HFF-Myc (cell line): ENCODE measurements around the gene SPATA19.

ENCODE experiments used
- DNase-seq: peaks from one replicate; pipeline ENCODE4 v3.0.0-alpha.2; 2011; ENCODE audit warnings: low read depth; ENCODE audit errors: extremely low read depth
- H3K4me3 ChIP-seq: replicated peaks from 2 replicates; pipeline ENCODE4 v1.5.1; 2011; ENCODE audit warnings: low read depth, mild to moderate bottlenecking, control low read depth, low read length
- TF ChIP-seq, protein P1 (sequence below): IDR thresholded peaks from 2 replicates; pipeline ENCODE4 v1.5.1; 2012; ENCODE audit warnings: mild to moderate bottlenecking, low read depth, low read length, control low read depth; ENCODE audit errors: missing control alignments

The SPATA19 gene

GRCh38 chr11:133790995-133791394 is 54.3 kb downstream of the SPATA19 start:
- DNase-seq, result no peak
- H3K4me3 ChIP-seq, result no peak overlapping the region
- TF ChIP-seq, protein P1, sequence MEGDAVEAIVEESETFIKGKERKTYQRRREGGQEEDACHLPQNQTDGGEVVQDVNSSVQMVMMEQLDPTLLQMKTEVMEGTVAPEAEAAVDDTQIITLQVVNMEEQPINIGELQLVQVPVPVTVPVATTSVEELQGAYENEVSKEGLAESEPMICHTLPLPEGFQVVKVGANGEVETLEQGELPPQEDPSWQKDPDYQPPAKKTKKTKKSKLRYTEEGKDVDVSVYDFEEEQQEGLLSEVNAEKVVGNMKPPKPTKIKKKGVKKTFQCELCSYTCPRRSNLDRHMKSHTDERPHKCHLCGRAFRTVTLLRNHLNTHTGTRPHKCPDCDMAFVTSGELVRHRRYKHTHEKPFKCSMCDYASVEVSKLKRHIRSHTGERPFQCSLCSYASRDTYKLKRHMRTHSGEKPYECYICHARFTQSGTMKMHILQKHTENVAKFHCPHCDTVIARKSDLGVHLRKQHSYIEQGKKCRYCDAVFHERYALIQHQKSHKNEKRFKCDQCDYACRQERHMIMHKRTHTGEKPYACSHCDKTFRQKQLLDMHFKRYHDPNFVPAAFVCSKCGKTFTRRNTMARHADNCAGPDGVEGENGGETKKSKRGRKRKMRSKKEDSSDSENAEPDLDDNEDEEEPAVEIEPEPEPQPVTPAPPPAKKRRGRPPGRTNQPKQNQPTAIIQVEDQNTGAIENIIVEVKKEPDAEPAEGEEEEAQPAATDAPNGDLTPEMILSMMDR, result no peak
